Measurements from ENCODE around the gene REELD1.

REELD1 gene

GRCh38 chr4:146261041-146261440 lies 46.7 kb downstream of the REELD1 start (continued):
- no peak for TF ChIP-seq ZNF24 (tag by site-specific recombination; IDR thresholded peaks at IDR 0.05)
- no peak for TF ChIP-seq ZNF248 (tag by site-specific recombination; IDR thresholded peaks at IDR 0.05)
- TF ChIP-seq ZBTB44 (tag by site-specific recombination; IDR thresholded peaks at IDR 0.05) = no peak
- no peak for TF ChIP-seq GLI2 (tag by site-specific recombination; IDR thresholded peaks at IDR 0.05; ENCODE audit: borderline replicate concordance, low read depth)
- no peak for TF ChIP-seq ZNF211 (tag by site-specific recombination; IDR thresholded peaks at IDR 0.05; ENCODE audit: low read depth)
- TF ChIP-seq FEZF1 (tag by site-specific recombination; IDR thresholded peaks at IDR 0.05) = no peak
- no peak for TF ChIP-seq ZNF292 (tag by site-specific recombination; IDR thresholded peaks at IDR 0.05; ENCODE audit: borderline replicate concordance, low read depth)
- no peak for TF ChIP-seq ZNF175 (tag by site-specific recombination; IDR thresholded peaks at IDR 0.05)

- CTCF ChIA-PET = no interaction called here
- no peak overlapping the region for H3K4me3 ChIP-seq (ENCODE audit: low read depth, low read length)
Observed at GRCh38 chr4:146263793-146264192, 49.5 kb downstream of the REELD1 start.

GRCh38 chr4:146265950-146266490 lies 51.7 kb downstream of the REELD1 start:
- no peaks in the 10 kb centered on the region for H3K9me3 ChIP-seq (ENCODE audit: control insufficient read depth, insufficient read depth, low read depth, low read length)
- no peak for TF ChIP-seq YY1 (tag by site-specific recombination; IDR thresholded peaks at IDR 0.05)
- no peak for TF ChIP-seq ZBTB17 (tag by site-specific recombination; IDR thresholded peaks at IDR 0.05)
- no peak for TF ChIP-seq MYNN (tag by site-specific recombination; IDR thresholded peaks at IDR 0.05; ENCODE audit: borderline replicate concordance)
- TF ChIP-seq, protein P1, sequence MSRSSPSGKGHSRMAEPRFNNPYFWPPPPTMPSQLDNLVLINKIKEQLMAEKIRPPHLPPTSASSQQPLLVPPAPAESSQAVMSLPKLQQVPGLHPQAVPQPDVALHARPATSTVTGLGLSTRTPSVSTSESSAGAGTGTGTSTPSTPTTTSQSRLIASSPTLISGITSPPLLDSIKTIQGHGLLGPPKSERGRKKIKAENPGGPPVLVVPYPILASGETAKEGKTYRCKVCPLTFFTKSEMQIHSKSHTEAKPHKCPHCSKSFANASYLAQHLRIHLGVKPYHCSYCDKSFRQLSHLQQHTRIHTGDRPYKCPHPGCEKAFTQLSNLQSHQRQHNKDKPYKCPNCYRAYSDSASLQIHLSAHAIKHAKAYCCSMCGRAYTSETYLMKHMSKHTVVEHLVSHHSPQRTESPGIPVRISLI (tag by site-specific recombination; IDR thresholded peaks at IDR 0.05) = no peak
- no peak for TF ChIP-seq ZNF621 (tag by site-specific recombination; IDR thresholded peaks at IDR 0.05)
- no peak for TF ChIP-seq KLF7 (tag by site-specific recombination; IDR thresholded peaks at IDR 0.05; ENCODE audit: borderline replicate concordance)
- TF ChIP-seq SETDB1 (IDR thresholded peaks at IDR 0.05; ENCODE audit: insufficient read length, low read length) = no peak
- TF ChIP-seq ZBTB26 (tag by site-specific recombination; optimal IDR thresholded peaks at IDR 0.05) = no peak
- TF ChIP-seq ZNF184 (tag by site-specific recombination; IDR thresholded peaks at IDR 0.05) = no peak
- no peak for TF ChIP-seq ZNF366 (tag by site-specific recombination; conservative IDR thresholded peaks at IDR 0.05)
- no peaks in the 10 kb centered on the region for H3K4me1 ChIP-seq (ENCODE audit: control insufficient read depth, insufficient read depth, low read length)
- no peak overlapping the region for H3K4me3 ChIP-seq (ENCODE audit: low read depth, low read length)
- H3K27ac ChIP-seq (ENCODE audit: extremely low read depth, low read depth, low read length) = no peak overlapping the region
- POLR2A ChIA-PET = no interaction called here
- H3K36me3 ChIP-seq (ENCODE audit: control insufficient read depth in 2 of 2, insufficient read depth in 1 of 2, low read length in 2 of 2) = no peaks in the 10 kb centered on the region
- CTCF ChIA-PET = no interaction called here

More at GRCh38 chr4:146263793-146264192, 49.5 kb downstream of the REELD1 start:
- no peak overlapping the region for H3K27ac ChIP-seq (ENCODE audit: extremely low read depth, low read depth, low read length)
- TF ChIP-seq ZNF114 (tag by site-specific recombination; IDR thresholded peaks at IDR 0.05) = no peak
- no peak for TF ChIP-seq ZBTB26 (tag by site-specific recombination; optimal IDR thresholded peaks at IDR 0.05)
- H3K4me1 ChIP-seq (ENCODE audit: control insufficient read depth, insufficient read depth, low read length) = no peaks in the 10 kb centered on the region
- H3K9me3 ChIP-seq (ENCODE audit: control insufficient read depth, insufficient read depth, low read depth, low read length) = no peaks in the 10 kb centered on the region
- POLR2A ChIA-PET = no interaction called here
- no peaks in the 10 kb centered on the region for H3K36me3 ChIP-seq (ENCODE audit: control insufficient read depth in 2 of 2, insufficient read depth in 1 of 2, low read length in 2 of 2)
